Lower leg skin (tissue), 3 donors: Measurements from ENCODE around the gene CNP.

ENCODE experiments used
- POLR2A ChIP-seq, 2 donors: fragments of 450-650 bp; IDR thresholded peaks; one replicate each; pipeline ENCODE4 v1.6.1; 2016 to 2017; ENCODE audit warnings: antibody characterized with exemption in 2 of 2, mild to moderate bottlenecking in 1 of 2, moderate library complexity in 1 of 2
- TF ChIP-seq, protein P1 (sequence below), 3 donors: fragments of 450-650 bp; IDR thresholded peaks; one replicate each; pipeline ENCODE4 v1.5.1; 2016; ENCODE audit warnings: antibody characterized with exemption in 3 of 3, mild to moderate bottlenecking in 3 of 3, moderate library complexity in 2 of 3

DNA sequence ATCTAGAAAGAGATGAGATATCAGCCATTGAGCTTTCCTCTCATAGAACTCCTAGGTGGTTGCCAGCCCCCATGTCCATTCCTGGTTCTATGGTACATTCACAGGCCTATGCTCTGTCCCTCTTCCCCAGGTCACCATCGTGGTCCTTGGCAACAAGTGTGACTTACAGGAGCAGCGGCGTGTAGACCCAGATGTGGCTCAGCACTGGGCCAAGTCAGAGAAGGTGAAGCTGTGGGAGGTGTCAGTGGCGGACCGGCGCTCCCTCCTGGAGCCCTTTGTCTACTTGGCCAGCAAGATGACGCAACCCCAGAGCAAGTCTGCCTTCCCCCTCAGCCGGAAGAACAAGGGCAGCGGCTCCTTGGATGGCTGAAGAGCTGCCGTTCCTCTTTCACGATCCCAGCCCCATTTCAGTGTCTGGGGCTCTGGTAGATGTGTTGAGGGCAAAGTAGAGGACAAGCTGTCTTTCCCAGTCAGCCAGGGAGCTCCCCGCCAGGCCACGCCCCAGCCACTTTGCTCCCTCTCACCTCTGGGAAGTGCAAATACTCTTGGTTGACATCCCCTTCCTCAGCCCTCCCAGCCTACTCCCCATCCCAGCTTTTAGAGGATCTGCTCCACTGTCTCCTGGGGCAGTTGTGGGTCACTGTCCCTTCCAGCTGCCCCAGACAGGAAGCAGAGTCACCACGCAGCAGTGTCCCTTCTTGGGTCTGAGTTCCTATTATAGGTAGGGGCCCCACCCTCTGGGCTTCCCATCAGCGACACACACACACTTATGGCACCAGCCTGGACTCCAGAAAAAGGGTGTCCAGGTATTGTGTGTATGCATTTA lies 57.1 kb downstream of the CNP start:
- no peak for TF ChIP-seq POLR2A (IDR thresholded peaks at IDR 0.05)
- TF ChIP-seq, protein P1, sequence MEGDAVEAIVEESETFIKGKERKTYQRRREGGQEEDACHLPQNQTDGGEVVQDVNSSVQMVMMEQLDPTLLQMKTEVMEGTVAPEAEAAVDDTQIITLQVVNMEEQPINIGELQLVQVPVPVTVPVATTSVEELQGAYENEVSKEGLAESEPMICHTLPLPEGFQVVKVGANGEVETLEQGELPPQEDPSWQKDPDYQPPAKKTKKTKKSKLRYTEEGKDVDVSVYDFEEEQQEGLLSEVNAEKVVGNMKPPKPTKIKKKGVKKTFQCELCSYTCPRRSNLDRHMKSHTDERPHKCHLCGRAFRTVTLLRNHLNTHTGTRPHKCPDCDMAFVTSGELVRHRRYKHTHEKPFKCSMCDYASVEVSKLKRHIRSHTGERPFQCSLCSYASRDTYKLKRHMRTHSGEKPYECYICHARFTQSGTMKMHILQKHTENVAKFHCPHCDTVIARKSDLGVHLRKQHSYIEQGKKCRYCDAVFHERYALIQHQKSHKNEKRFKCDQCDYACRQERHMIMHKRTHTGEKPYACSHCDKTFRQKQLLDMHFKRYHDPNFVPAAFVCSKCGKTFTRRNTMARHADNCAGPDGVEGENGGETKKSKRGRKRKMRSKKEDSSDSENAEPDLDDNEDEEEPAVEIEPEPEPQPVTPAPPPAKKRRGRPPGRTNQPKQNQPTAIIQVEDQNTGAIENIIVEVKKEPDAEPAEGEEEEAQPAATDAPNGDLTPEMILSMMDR (IDR thresholded peaks at IDR 0.05): no peak
